Loucy (cell line): ENCODE data around the gene LCN12.

Experiments
- H2AFZ ChIP-seq: fragments of 200-600 bp; sonication (generic); 2 replicates; pipeline ENCODE4 v1.6.0; 2016; ENCODE audit warnings: antibody characterized with exemption, mild to moderate bottlenecking, low read length, moderate library complexity
- H3F3A ChIP-seq: fragments of 200-600 bp; 2 replicates; pipeline ENCODE4 v1.6.0; 2016; ENCODE audit warnings: antibody characterized with exemption, low read depth, mild to moderate bottlenecking
- H3K27me3 ChIP-seq: fragments of 200-600 bp; sonication (generic); 2 replicates; pipeline ENCODE4 v1.6.1; 2014; ENCODE audit warnings: low read length, mild to moderate bottlenecking; ENCODE audit not compliant: insufficient read depth, poor library complexity, severe bottlenecking
- H3K36me3 ChIP-seq: fragments of 200-600 bp; sonication (generic); 2 replicates; pipeline ENCODE4 v1.6.1; 2016; ENCODE audit warnings: low read length; ENCODE audit not compliant: insufficient read depth
- H3K4me1 ChIP-seq: fragments of 200-600 bp; sonication (generic); 2 replicates; pipeline ENCODE4 v1.5.1; 2014; ENCODE audit warnings: low read length, mild to moderate bottlenecking; ENCODE audit not compliant: insufficient read depth, poor library complexity, severe bottlenecking
- H3K4me2 ChIP-seq: fragments of 200-600 bp; sonication (generic); 2 replicates; pipeline ENCODE4 v1.6.0; 2014; ENCODE audit warnings: antibody characterized with exemption, low read length, low read depth, mild to moderate bottlenecking; ENCODE audit not compliant: poor library complexity, severe bottlenecking
- H3K4me3 ChIP-seq: fragments of 200-600 bp; sonication (generic); 2 replicates; pipeline ENCODE4 v1.5.1; 2014; ENCODE audit warnings: low read length, mild to moderate bottlenecking, mixed read lengths; ENCODE audit not compliant: poor library complexity, severe bottlenecking
- H3K79me2 ChIP-seq: fragments of 200-600 bp; sonication (generic); 2 replicates; pipeline ENCODE4 v1.6.1; 2014; ENCODE audit warnings: low read length; ENCODE audit not compliant: insufficient read depth
- H3K9ac ChIP-seq: fragments of 200-600 bp; sonication (generic); 2 replicates; pipeline ENCODE4 v1.6.0; 2014; ENCODE audit warnings: mild to moderate bottlenecking, low read depth, low read length, moderate library complexity; ENCODE audit not compliant: poor library complexity, severe bottlenecking
- H3K9me2 ChIP-seq: fragments of 200-600 bp; sonication (generic); replicated peaks from 2 replicates; pipeline ENCODE4 v1.6.1; 2016; ENCODE audit warnings: low read depth, low read length, mixed read lengths
- H3K9me3 ChIP-seq: fragments of 200-600 bp; sonication (generic); 2 replicates; pipeline ENCODE4 v1.6.1; 2014; ENCODE audit warnings: mild to moderate bottlenecking, antibody characterized with exemption, low read length, low read depth; ENCODE audit not compliant: insufficient read depth
- H4K20me1 ChIP-seq: fragments of 200-600 bp; sonication (generic); 2 replicates; pipeline ENCODE4 v1.6.0; 2014; ENCODE audit warnings: antibody characterized with exemption, low read length, mild to moderate bottlenecking; ENCODE audit not compliant: insufficient read depth, poor library complexity, severe bottlenecking
- CTCF ChIP-seq: fragments of 200-600 bp; sonication (generic); conservative IDR thresholded peaks from 2 replicates; pipeline ENCODE4 v1.5.1; 2014; ENCODE audit warnings: mild to moderate bottlenecking, antibody characterized with exemption, low read length
- EZH2phosphoT487 ChIP-seq: fragments of 200-600 bp; IDR thresholded peaks from 2 replicates; pipeline ENCODE4 v1.6.1; 2018; ENCODE audit warnings: antibody characterized with exemption, mild to moderate bottlenecking, moderate library complexity, borderline replicate concordance

The LCN12 gene

GRCh38 chr9:136972335-136972734 is 20.3 kb downstream of the LCN12 start:
- H3K27me3 ChIP-seq = no peaks in the 10 kb centered on the region
- H4K20me1 ChIP-seq = no peaks in the 10 kb centered on the region
- H3K79me2 ChIP-seq = no peaks in the 10 kb centered on the region
- H3K4me1 ChIP-seq = peaks cover 5% of the 10 kb centered on the region
- H3K9me2 ChIP-seq = no peaks in the 10 kb centered on the region
- H3K9me3 ChIP-seq = no peaks in the 10 kb centered on the region
- no peaks in the 10 kb centered on the region for H3F3A ChIP-seq
- TF ChIP-seq CTCF (no peak), EZH2phosphoT487 (no peak)
- no peak overlapping the region for H2AFZ ChIP-seq
- H3K4me2 ChIP-seq = no peak overlapping the region
- H3K4me3 ChIP-seq = no peak overlapping the region
- no peaks in the 10 kb centered on the region for H3K36me3 ChIP-seq
- H3K9ac ChIP-seq = no peak overlapping the region

- no peaks in the 10 kb centered on the region for H3K36me3 ChIP-seq
- no peaks in the 10 kb centered on the region for H3K9me3 ChIP-seq
- H2AFZ ChIP-seq = no peak overlapping the region
- H3K9ac ChIP-seq = no peak overlapping the region
- peaks cover 5% of the 10 kb centered on the region for H3K4me1 ChIP-seq
- H3K27me3 ChIP-seq = no peaks in the 10 kb centered on the region
- no peaks in the 10 kb centered on the region for H3F3A ChIP-seq
- no peak overlapping the region for H3K4me2 ChIP-seq
- no peaks in the 10 kb centered on the region for H3K79me2 ChIP-seq
- H4K20me1 ChIP-seq = no peaks in the 10 kb centered on the region
- no peak for TF ChIP-seq EZH2phosphoT487
- TF ChIP-seq CTCF = no peak
- no peaks in the 10 kb centered on the region for H3K9me2 ChIP-seq
- no peak overlapping the region for H3K4me3 ChIP-seq
Observed at GRCh38 chr9:136972743-136973142, 20.7 kb downstream of the LCN12 start.

DNA sequence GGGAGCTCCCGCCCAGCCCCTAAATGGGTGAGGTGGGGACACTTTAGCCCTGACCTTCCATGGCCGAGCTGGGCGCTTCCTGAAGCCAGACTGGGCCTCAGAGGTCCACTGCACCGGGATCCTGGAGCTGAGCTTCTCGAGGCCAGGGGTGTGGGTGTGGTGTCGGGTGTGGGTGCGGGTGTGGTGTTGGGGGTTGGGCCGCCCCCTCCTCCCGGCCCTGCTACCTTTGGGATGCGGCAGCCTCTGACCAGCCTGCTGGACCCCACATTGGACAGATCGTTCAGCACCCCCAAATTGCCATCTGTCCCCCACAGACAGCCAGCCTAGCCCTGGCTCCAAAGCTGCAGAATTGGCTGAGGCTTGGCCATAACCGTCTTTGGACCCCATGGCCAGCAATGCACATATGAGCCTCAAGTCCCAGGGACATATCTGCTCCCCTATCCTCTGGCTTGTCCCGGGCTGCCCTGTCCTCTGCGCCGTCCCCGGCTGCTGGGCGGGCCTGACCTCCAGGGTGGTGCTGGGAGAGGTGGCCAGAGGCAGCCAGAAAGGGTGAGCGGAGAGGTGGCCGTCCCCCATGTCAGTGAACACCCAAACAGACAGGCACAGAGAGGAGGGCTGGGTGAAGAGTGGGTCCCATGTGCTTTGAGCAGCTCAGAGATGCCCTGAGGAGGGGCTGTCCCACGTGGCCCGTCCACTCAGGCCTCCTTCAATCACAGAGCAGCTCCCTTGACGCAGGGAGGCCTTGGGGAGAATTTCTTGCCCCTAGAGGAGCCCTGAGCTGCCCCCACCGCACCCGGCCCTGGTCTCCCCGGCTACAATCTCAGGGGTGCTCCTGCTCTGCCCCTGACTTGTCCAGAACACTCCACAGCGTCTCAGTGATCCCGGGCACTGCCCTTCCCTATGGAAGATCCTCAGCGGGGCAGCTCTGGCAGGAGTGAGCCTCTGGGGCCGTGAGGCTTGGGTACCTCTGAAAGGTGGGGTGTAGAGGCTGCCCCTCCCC is 21.8 kb downstream of the LCN12 start:
- Histone ChIP-seq H3K4me1 (peaks cover 5% of the 10 kb centered on the region), H3K36me3 (no peaks in the 10 kb centered on the region), H3F3A (no peaks in the 10 kb centered on the region), H3K79me2 (no peaks in the 10 kb centered on the region), H3K9me2 (no peaks in the 10 kb centered on the region), H3K27me3 (no peaks in the 10 kb centered on the region), H3K9ac (no peak overlapping the region), H4K20me1 (no peaks in the 10 kb centered on the region), H3K9me3 (no peaks in the 10 kb centered on the region), H3K4me3 (no peak overlapping the region), H3K4me2 (no peak overlapping the region), H2AFZ (no peak overlapping the region)
- no peak for TF ChIP-seq EZH2phosphoT487
- TF ChIP-seq CTCF = no peak
